Stimulated activated CD8-positive, alpha-beta memory T cell treated with anti-CD3 and anti-CD28 coated beads, Interleukin-2, amount 100 ng/mL, for 48 hours (primary cell): ENCODE measurements around the gene FAM131A.

Experiments
- DNase-seq, 2 donors: peaks; one replicate each; pipeline ENCODE4 v3.0.0-alpha.2; 2020; ENCODE audit warnings: low read depth in 2 of 2

The FAM131A gene

DNA sequence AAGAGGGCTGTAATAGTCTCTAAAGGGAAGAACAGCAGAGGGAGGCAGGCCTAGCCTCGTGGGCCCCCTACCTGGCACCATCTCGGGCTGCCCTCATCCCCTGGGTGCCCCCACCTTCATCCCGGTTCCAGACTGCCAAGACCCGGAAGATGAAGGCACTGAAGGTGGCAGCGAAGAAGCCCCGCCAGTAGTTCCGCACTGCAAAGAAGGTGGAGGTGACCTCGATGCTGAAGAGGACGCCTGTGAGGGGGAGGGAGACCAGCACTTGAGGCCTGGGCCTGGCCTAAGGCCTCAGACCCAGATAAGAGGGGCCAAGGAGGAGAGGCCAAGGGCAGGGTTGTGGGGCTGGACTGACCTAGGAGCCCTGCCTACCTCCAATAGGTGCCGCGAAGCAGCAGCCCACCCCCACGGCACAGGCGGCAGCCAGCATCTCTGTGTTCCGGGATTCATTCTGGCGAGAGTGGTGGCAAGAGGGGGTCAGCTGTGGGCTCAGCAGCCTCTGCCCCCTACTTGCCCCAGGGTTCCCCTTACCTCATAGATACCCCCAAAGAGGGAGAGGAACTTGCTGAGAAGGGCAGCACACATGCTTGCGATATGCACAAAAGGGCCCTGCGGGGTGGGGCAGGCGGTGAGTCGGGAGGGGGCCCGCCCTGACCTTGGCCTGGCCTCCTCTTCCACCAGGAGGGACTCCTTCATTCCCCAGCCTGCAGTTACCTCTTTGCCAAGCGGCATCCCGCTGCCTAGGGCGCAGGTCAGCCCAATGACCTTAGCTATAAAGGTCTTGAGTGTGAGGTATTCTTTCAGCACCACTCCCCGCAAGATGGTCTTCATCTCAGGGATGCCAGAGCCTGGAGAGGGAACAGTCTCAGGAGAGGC, 20.1 kb downstream of the FAM131A start:
- DNase-seq: no peak

- no peak for DNase-seq
Measured at GRCh38 chr3:184358124-184358767, 20.8 kb downstream of the FAM131A start.

GRCh38 chr3:184358921-184359350, 21.5 kb downstream of the FAM131A start:
- no peak for DNase-seq

- no peak for DNase-seq
Measured at GRCh38 chr3:184359610-184360009, 22.2 kb downstream of the FAM131A start.

DNA sequence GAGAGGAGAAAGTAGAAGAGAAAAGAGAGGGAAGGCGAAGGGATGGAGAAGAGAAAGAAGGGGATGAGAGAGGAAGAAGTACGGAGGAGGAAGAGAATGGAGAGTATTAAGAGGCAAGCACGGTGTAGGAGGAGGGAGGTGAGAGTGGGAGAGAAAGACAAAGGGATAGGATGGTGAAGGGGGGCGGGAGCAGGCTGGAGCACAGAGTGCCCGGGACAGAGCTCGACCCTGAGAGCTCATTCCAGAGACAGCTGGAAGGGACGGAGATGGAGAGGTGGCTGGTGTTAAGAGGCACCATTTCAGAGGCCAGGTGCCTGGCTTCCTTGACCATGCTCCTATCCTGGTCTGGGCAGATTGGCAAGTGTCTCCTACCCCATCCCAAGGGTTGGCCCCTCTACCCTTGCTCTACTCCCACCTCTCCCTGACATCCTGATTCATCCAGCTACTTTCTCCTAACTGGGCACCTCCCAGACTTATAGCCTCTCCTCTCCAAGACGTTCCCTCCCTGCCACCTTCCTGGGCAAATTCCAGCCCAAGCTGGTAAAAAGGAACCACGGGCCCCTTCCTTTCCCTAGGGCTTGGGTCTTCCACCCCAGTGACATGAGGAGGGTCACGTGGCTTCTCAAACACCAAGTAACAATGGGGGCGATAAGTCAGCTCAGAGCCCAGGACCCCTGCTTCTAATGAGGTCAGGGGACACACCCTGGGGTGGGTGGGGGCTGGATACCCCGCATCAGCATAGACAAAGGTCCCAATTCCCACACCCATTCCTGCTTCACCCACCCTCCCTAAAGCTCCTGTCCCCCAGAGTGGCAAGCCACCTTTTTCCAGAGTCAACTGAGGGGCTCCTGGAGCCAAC, 22.9 kb downstream of the FAM131A start:
- DNase-seq: no peak

GRCh38 chr3:184360929-184361531, 23.6 kb downstream of the FAM131A start:
- DNase-seq: no peak

GRCh38 chr3:184361532-184361931, 24.1 kb downstream of the FAM131A start, which contains the start of the genes CLCN2 and POLR2H:
Gene CLCN2, minus strand, starts transcription at chr3:184361605. Its CDS starts 126 bp downstream, at chr3:184361479.
Gene POLR2H, plus strand, starts transcription at chr3:184361710. Its CDS starts 1,783 bp downstream, at chr3:184363493.
- peak; percentile 31 to 36 for DNase-seq

DNA sequence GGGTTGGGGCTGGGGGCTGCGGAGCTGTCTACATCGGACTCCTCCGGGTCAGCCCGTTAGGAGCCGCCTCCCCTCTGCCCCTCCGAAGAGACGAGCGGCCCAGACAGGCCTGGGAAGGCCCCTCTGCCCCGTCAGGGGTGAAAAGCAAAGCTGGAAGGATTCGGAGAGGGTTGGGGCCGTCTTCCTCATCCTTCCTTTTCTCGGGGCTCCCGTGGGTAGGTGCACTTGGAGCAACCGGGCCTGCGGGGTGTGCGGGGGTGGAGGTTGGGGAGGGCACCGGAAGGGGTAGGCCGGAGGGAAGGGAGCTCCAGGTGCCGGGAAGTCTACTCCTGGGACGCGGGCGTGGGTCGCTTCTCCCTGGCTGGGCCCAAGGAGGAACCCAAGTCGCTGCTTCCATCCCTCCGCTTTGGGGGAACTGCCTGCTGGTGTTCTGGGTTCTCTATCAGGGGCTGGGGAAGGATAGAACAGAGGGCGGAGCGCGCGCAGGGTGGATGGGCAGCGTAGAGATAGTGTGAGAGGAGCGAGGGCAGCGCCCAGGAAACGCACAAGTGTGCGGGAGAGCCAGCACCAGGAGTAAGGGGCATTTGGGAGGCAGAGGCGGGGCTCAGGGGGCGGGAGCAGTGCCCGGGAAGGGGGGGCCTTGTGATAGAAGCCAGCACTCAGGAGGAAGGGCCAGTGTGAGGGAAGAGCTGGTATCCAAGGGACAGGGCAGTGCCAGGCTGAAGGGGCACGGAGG, 24.7 kb downstream of the FAM131A start:
- DNase-seq: peak; percentile 32 to 36

DNA sequence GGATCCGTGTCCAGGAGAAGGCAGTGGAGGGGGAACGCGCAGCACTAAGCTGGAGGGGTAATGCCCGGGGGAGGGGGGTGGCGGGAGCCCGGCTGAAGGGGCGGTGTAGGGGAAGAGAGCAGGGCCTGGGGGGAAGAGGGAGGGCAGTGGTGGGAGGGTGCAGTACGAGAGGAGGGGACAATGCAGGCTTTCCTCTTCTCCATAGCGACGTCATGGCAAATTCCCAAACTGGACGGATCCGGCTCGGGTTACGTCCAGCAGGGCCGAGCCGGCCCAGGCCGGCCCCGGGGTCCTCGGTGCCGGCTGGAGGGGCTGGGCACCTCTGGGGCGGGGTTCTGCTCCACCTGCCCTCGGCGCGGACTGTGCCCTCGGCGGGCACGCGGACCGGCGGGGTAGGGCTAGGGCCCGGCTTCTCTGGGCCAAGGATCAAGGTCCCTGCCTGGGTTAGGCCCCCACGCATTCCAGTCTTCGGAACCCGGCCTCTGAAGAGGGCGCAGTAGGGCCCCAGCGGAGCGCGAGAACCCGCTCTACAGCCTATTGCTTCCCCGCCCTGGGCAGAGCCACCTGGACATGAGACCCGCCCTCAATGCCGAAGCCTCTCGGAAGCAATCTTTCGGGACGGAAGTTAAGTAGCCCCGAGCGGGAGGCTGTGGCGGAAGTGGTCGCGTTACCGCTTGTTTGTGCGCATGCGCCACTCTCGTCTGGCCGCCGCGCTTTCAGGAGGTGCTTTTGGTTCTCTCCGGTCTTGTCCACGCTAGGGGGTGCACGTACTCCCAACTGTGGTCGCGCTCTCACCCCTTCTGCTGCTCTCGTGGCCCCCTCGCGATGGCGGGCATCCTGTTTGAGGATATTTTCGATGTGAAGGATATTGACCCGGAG, 25.5 kb downstream of the FAM131A start:
- DNase-seq: peak; percentile 91 to 92

DNA sequence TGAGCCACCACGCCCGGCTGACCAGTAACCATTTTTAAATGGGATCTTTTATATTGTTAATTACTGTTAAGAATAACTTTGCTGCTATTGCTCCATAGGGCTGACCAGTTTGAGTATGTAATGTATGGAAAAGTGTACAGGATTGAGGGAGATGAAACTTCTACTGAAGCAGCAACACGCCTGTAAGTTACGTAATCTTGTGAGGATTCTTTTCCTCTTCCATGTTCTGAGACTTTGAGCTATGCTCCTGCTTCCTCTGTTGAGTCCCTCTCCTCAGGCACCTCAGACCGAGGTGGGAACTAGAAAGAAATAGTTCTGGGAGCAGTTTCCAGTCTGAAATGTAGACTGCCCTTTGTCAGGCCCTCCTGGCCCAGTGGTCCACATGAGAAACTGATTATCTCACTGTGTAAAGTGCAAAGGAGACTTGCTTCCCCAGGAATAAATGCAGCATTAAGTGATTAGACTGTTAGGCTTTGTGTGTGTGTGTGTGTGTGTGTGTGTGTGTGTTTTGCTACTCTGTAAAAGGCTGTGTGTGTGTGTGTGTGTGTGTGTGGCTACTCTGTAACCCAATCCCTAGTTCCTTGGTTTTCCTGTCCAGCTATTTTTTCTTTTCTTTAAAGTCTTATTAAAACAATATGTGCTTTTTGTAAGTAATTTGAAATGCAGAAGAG, 29.4 kb downstream of the FAM131A start:
- no peak for DNase-seq

- DNase-seq: no peak
Measured at GRCh38 chr3:184368116-184368515, 30.7 kb downstream of the FAM131A start.

DNA sequence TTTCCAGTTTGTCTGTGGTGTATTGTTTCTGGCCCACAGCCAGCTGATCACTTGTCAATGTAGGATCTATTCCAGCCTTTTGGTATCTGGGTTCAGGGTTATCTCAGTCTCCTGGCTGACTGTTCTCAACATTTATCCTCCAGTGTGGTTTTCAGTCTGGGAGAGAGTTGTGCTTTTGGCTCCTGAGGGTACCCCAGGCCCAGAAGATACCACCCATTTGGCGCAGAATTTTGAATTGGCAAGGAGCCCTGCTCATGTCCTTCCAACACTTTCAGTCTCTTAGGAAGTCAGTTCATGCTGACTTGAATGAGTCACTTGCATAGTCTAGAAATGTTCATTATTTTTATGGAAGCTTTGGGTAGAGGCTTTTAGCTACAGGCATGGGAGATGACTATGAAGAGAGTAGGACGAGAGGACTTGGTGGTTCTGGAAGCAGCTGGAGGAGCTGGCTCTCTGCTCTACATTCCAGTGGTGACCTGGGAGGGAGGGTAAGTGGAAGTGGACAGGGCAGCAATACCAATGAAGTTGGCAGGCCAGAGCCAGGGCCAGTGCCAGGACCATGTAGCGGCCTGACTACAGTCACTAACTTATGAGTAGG, 31.3 kb downstream of the FAM131A start:
- DNase-seq: no peak

DNA sequence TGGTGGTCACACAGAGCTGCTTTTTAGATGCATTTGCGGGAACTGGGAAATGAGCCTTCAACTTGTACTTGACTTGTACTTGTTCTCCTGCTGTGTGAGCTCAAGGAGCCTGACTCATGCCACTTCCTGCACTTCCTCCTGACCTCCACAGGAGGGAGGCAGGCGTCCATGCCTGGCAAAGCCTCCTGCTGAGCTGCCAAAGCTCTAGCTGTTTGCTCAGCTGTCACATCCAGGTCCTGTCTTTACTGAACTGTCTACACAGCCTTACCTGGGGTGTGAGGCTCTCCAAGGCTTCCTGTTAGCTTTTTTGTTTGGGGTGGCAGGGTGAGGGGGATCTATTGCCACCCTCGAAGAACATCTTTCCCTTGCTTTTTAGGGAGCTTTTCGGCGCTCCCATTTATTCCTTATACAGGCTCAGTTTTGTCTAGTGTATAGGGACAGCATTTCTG, 34.2 kb downstream of the FAM131A start:
- DNase-seq: peak in 1 of 2 donors; percentile 33

DNA sequence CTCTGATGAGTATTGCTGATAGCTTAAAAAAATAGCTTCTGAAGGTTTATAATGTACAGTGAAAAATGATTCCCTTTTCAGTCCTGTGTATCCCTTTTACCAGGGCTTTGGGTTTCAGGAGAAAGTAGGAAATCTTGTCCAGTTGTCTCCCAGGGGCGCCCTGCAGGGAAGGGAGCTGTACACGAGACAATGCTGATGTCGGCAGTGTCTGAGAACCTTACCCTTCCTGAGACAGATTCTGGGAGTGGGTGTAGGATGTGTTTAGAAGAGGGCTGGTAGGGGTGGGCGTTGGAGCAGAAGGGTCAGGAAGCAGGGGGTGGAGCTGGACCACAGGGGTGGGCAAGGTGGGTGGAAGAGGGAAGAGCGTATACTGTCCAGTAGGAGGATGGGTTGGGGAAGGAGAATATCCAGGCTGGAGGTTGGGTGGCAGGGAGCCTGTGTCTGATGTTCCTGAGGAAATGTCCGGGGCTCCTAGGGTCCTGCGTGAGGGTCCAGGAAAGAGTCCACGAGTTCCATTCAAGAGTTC, 35.0 kb downstream of the FAM131A start:
- DNase-seq: no peak

DNA sequence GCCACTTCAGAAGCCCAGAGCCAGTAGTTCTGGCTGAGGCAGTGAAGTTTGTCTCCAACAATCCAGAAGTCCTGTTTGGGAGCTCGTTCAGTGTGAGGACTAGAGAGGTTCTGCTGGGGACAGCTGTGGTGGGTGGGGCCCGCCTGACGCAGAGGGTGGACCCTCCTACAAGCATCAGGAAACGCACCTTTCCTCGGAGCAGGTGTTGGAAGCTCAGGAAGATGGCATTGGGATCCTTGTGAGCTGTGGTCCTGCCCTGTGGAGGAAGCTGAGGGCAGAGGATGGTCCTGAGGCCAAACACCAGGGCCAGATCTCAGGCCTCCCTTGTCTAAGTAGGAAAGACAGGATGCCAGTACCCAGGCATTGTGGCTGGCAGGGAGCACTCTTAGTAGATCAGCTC, 35.5 kb downstream of the FAM131A start:
- DNase-seq: no peak

- DNase-seq: no peak
Measured at GRCh38 chr3:184373422-184373821, 36.0 kb downstream of the FAM131A start.

DNA sequence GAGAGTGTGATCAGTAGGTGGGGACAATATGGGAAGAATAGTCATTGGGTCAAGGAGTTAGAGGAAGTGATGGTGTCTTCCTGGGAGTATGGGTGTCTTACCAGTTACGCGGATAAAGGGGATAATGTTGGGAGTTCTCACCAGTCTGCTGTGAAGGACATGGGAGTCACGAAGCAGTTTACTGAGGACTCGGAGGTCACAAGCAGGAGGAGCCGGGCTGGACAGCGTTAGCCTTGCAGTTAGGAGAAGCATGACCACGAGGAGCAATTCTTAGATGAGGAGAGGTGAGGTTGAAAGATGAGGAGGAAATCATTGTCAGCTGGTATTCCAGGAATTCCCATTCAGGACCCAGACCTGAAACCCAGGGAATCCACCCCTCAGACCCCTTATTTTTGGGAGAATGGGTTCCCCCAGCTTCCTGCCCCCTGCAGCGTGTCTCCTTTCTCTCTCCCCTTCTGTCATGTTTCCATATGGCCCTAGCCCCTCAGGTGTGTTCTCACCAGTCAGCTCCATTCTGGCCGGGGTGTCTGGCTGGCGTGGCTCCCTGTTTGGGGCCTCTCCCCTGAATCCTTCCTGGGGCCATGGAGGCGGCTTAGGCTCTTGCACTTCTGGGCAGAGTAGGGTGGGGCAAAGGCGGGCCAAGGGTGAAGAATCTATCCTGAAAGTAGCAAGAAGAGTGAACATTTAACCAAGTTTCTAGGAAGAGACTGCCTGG, 38.5 kb downstream of the FAM131A start:
- no peak for DNase-seq

- no peak for DNase-seq
Measured at GRCh38 chr3:184377374-184377773, 40.0 kb downstream of the FAM131A start.
